Lung (tissue), 12 donors: ENCODE measurements around the gene OPCML. TPM values are rescaled to one million over a fixed set of nuclear protein-coding genes. Genes with fewer than 3 reads are reported as not detected.

Experiments used
- ATAC-seq: fragments of 200-7000 bp; cut with Tn5 transposase; one replicate; pipeline ENCODE4 v1.9.1; 2020; ENCODE audit warnings: moderate number of reproducible peaks; ENCODE audit not compliant: insufficient read depth, low FRiP score
- DNase-seq, 3 donors: peaks; one replicate each; pipeline ENCODE4 v3.0.0-alpha.2; 2013 to 2017
- H3K27ac ChIP-seq, 2 donors: one replicate each; pipeline ENCODE4 v1.5.1; 2013; ENCODE audit warnings: mild to moderate bottlenecking in 2 of 2, moderate library complexity in 2 of 2, control low read depth in 1 of 2, inconsistent platforms in 1 of 2, low read depth in 1 of 2, low read length in 1 of 2
- H3K27me3 ChIP-seq, 3 donors: one replicate each; pipeline ENCODE4 v1.5.1; 2013; ENCODE audit warnings: low read length in 2 of 3; ENCODE audit not compliant: control insufficient read depth in 3 of 3, insufficient read depth in 3 of 3
- H3K36me3 ChIP-seq, 4 donors: one replicate each; pipeline ENCODE4 v1.5.1; 2013; ENCODE audit warnings: low read length in 4 of 4, mild to moderate bottlenecking in 1 of 4, moderate library complexity in 1 of 4; ENCODE audit not compliant: control insufficient read depth in 4 of 4, insufficient read depth in 4 of 4
- H3K4me1 ChIP-seq, 5 donors: one replicate each; pipeline ENCODE4 v1.5.1; 2013; ENCODE audit warnings: low read length in 5 of 5, mild to moderate bottlenecking in 2 of 5, moderate library complexity in 1 of 5; ENCODE audit not compliant: control insufficient read depth in 5 of 5, insufficient read depth in 5 of 5
- H3K4me3 ChIP-seq: one replicate; pipeline ENCODE4 v1.5.1; 2013; ENCODE audit warnings: mild to moderate bottlenecking, control low read depth, moderate library complexity
- H3K9ac ChIP-seq, 2 donors: one replicate each; pipeline ENCODE4 v1.5.1; 2013; ENCODE audit warnings: low read length in 2 of 2, control low read depth in 1 of 2; ENCODE audit not compliant: insufficient read depth in 1 of 2
- H3K9me3 ChIP-seq, 4 donors: one replicate each; pipeline ENCODE4 v1.5.1; 2013; ENCODE audit warnings: low read length in 3 of 4, mild to moderate bottlenecking in 1 of 4, moderate library complexity in 1 of 4; ENCODE audit not compliant: control insufficient read depth in 4 of 4, insufficient read depth in 3 of 4
- CTCF ChIP-seq: IDR thresholded peaks from 2 replicates; pipeline ENCODE4 v1.5.1; 2012; ENCODE audit warnings: mild to moderate bottlenecking; ENCODE audit errors: control extremely low read depth, extremely low read depth
- WGBS, 2 donors: extraction: QIAGEN DNeasy Blood & Tissue Kit; methylation state at CpG; one replicate each; pipeline ENCODE4 v1.1.7; 2013; 5-methylcytosine and 5-hydroxymethylcytosine counted together
- polyA plus RNA-seq, 2 donors: library from polyadenylated mRNA; stranded (reverse); fragments of 200-250 nt; gene quantifications; one replicate each; pipeline ENCODE4 v1.2.1, GENCODE V29; 2013
- total RNA-seq, 2 donors: library from RNA; depleted of rRNA in 1 of 2; stranded (reverse); fragments of >200 nt in 1 of 2; gene quantifications; one replicate each; pipeline ENCODE4 v1.2.1, GENCODE V29; 2014 to 2021
- donor health status: control.
- donor health status: control.
- donor health status: Bipolar disorder and iron deficiency.
- donor health status: healthy.
- donor health status: DM: yes; HTN: yes; CAD: no.

Gene OPCML
- total and polyA plus RNA-seq, 4 donors: 0.49 to 0.74 TPM; not detected in 2

- H3K9me3 ChIP-seq: peaks cover 0 to 7% (median 2%) of the 10 kb centered on the region in 4 donors
- H3K36me3 ChIP-seq: no peaks in the 10 kb centered on the region
- no peak overlapping the region for H3K9ac ChIP-seq
- ATAC-seq (no peak), DNase-seq (no peak)
- 30 to 43% methylated on average over 12 of the region's 12 CpGs for WGBS, 2 donors
- no peak for TF ChIP-seq CTCF
- H3K4me1 ChIP-seq: peaks cover 0 to under 1% (median 0%) of the 10 kb centered on the region in 5 donors
- H3K27ac ChIP-seq: no peak overlapping the region
- peaks cover 5 to 20% (median 13%) of the 10 kb centered on the region in 3 donors for H3K27me3 ChIP-seq
- H3K4me3 ChIP-seq: no peak overlapping the region
These were observed 532.8 kb downstream of the OPCML start for GRCh38 chr11:132999516-132999915.

GRCh38 chr11:132999031-132999430 is 533.3 kb downstream of the OPCML start:
- Histone ChIP-seq H3K4me3 (no peak overlapping the region), H3K36me3 (no peaks in the 10 kb centered on the region), H3K27ac (no peak overlapping the region), H3K27me3 (peaks cover 5 to 25% (median 15%) of the 10 kb centered on the region in 3 donors), H3K4me1 (peaks cover 0 to 3% (median 0%) of the 10 kb centered on the region in 5 donors), H3K9me3 (peaks cover 0 to 9% (median 2%) of the 10 kb centered on the region in 4 donors), H3K9ac (no peak overlapping the region)
- DNase-seq (no peak), ATAC-seq (no peak)
- TF ChIP-seq CTCF: no peak
- 60 to 65% methylated on average over 5 of the region's 5 CpGs for WGBS, 2 donors

GRCh38 chr11:132997396-132997795 is 534.9 kb downstream of the OPCML start:
- TF ChIP-seq CTCF: no peak
- 82 to 84% methylated on average over 5 of the region's 5 CpGs for WGBS, 2 donors

GRCh38 chr11:132994966-132995365 is 537.3 kb downstream of the OPCML start:
- TF ChIP-seq CTCF: no peak
- peaks cover 5 to 55% (median 41%) of the 10 kb centered on the region in 3 donors for H3K27me3 ChIP-seq
- 73 to 80% methylated on average over 6 of the region's 6 CpGs for WGBS, 2 donors

More at GRCh38 chr11:132997396-132997795, 534.9 kb downstream of the OPCML start:
- Histone ChIP-seq H3K4me1 (peaks cover 0 to 3% (median 0%) of the 10 kb centered on the region in 5 donors), H3K4me3 (no peak overlapping the region), H3K27me3 (peaks cover 5 to 42% (median 31%) of the 10 kb centered on the region in 3 donors), H3K36me3 (no peaks in the 10 kb centered on the region), H3K9ac (no peak overlapping the region), H3K27ac (no peak overlapping the region), H3K9me3 (peaks cover 0 to 9% (median 0%) of the 10 kb centered on the region in 4 donors)
- DNase-seq (no peak), ATAC-seq (no peak)

More at GRCh38 chr11:132994966-132995365, 537.3 kb downstream of the OPCML start:
- no peak overlapping the region for H3K9ac ChIP-seq
- ATAC-seq (no peak), DNase-seq (no peak)
- peaks cover 0 to 3% (median 0%) of the 10 kb centered on the region in 5 donors for H3K4me1 ChIP-seq
- H3K9me3 ChIP-seq: peaks cover 0 to 7% (median 0%) of the 10 kb centered on the region in 4 donors
- no peak overlapping the region for H3K4me3 ChIP-seq
- no peaks in the 10 kb centered on the region for H3K36me3 ChIP-seq
- H3K27ac ChIP-seq: no peak overlapping the region
